Transverse colon (tissue), 4 donors: ENCODE data around the gene RABGGTA.

Experiments used
- CTCF ChIP-seq, 5 experiments: fragments of 200-600 bp in 3 of 5; fragments of 450-650 bp in 2 of 5; sonication (generic) in 3 of 5; IDR thresholded peaks; 1 replicate in 2 of 5; 2 replicates in 3 of 5; pipeline ENCODE4 v1.5.1; 2016 to 2017; ENCODE audit warnings: antibody characterized with exemption in 5 of 5, inconsistent platforms in 3 of 5, mild to moderate bottlenecking in 2 of 5, moderate library complexity in 1 of 5
- POLR2AphosphoS5 ChIP-seq, 3 donors: sonication (generic); formaldehyde crosslinking; IDR thresholded peaks; one replicate each; pipeline ENCODE4 v1.6.1; 2016; ENCODE audit warnings: antibody characterized with exemption in 3 of 3

- TF ChIP-seq CTCF (IDR thresholded peaks at IDR 0.05), result no peak
- no peak for TF ChIP-seq POLR2AphosphoS5 (IDR thresholded peaks at IDR 0.05)
Observed at GRCh38 chr14:24292118-24292807, 20.9 kb upstream of the RABGGTA start.
